IMR-90 (cell line): ENCODE results near the gene RAB11FIP3. TPM values are rescaled to one million over a fixed set of nuclear protein-coding genes. Genes with fewer than 3 reads are reported as not detected.
A peak's percentile ranks its signal among the peaks of the same experiment; 100 is the strongest.

ENCODE experiments used
- ATAC-seq: fragments of 200-7000 bp; cut with Tn5 transposase; 2 replicates; pipeline ENCODE4 v1.9.1; 2020; ENCODE audit warnings: low read depth, mild to moderate bottlenecking, moderate library complexity
- BruUV-seq: library from RNA; stranded (reverse); fragments of 400-500 nt; replicated peaks from 2 replicates; lab custom pipeline; 2021; lab: Mats Ljungman, UMichigan
- CTCF ChIA-PET: fragments of 300-600 bp; formaldehyde crosslinking; extraction: SDS; loops from one replicate; lab custom pipeline; 2021; ENCODE audit warnings: antibody characterized with exemption; lab: Yijun Ruan, JAX
- POLR2A ChIA-PET: fragments of 300-600 bp; sonication (Branson Sonifier 250); formaldehyde crosslinking; loops from one replicate; lab custom pipeline; 2022; ENCODE audit warnings: antibody characterized with exemption; ENCODE audit not compliant: unreplicated experiment; lab: Charles Lee
- DNase-seq: peaks from one replicate; pipeline ENCODE4 v3.0.0; 2013
- H2AFZ ChIP-seq: replicated peaks from 2 replicates; pipeline ENCODE3; 2013; ENCODE audit warnings: low read length, mild to moderate bottlenecking; ENCODE audit not compliant: poor library complexity
- H2AK5ac ChIP-seq: 2 replicates; pipeline ENCODE4 v1.6.1; 2013; ENCODE audit warnings: low read depth, low read length, inconsistent platforms
- H2AK9ac ChIP-seq: replicated peaks from 2 replicates; pipeline ENCODE3; 2013; ENCODE audit warnings: mild to moderate bottlenecking, low read depth, low read length, moderate library complexity; ENCODE audit not compliant: poor library complexity
- H2BK120ac ChIP-seq: 2 replicates; pipeline ENCODE4 v1.6.1; 2013; ENCODE audit warnings: low read depth, low read length, inconsistent platforms
- H2BK15ac ChIP-seq: 3 replicates; pipeline ENCODE4 v1.6.1; 2013; ENCODE audit warnings: low read depth, low read length, inconsistent platforms
- H2BK20ac ChIP-seq: 2 replicates; pipeline ENCODE4 v1.6.1; 2013; ENCODE audit warnings: low read depth, mild to moderate bottlenecking, inconsistent platforms, low read length, moderate library complexity
- H2BK5ac ChIP-seq: 2 replicates; pipeline ENCODE4 v1.6.1; 2013; ENCODE audit warnings: mild to moderate bottlenecking, low read depth, low read length, inconsistent platforms; ENCODE audit not compliant: poor library complexity, severe bottlenecking
- H3K14ac ChIP-seq: replicated peaks from 2 replicates; pipeline ENCODE4 v1.6.1; 2013; ENCODE audit warnings: low read depth, low read length, inconsistent platforms
- H3K18ac ChIP-seq: 2 replicates; pipeline ENCODE4 v1.6.1; 2013; ENCODE audit warnings: low read depth, low read length, control low read depth
- H3K23ac ChIP-seq: 2 replicates; pipeline ENCODE4 v1.6.1; 2013; ENCODE audit warnings: low read depth, low read length, inconsistent platforms
- H3K27ac ChIP-seq: 2 replicates; pipeline ENCODE4 v1.5.1; 2013; ENCODE audit warnings: mild to moderate bottlenecking, control low read depth, low read length; ENCODE audit not compliant: insufficient read depth
- H3K27me3 ChIP-seq: 2 replicates; pipeline ENCODE4 v1.6.1; 2013; ENCODE audit warnings: low read length; ENCODE audit not compliant: control insufficient read depth, insufficient read depth
- H3K36me3 ChIP-seq: 2 replicates; pipeline ENCODE4 v1.6.1; 2013; ENCODE audit warnings: low read length, mixed read lengths; ENCODE audit not compliant: control insufficient read depth, insufficient read depth
- H3K4ac ChIP-seq: 2 replicates; pipeline ENCODE4 v1.6.1; 2013; ENCODE audit warnings: low read depth, low read length, inconsistent platforms
- H3K4me1 ChIP-seq: 2 replicates; pipeline ENCODE4 v1.6.1; 2013; ENCODE audit warnings: low read length, mixed read lengths; ENCODE audit not compliant: control insufficient read depth, insufficient read depth
- H3K4me2 ChIP-seq: 2 replicates; pipeline ENCODE4 v1.6.1; 2013; ENCODE audit warnings: low read depth, mild to moderate bottlenecking, control low read depth, low read length, moderate library complexity
- H3K4me3 ChIP-seq: 2 replicates; pipeline ENCODE4 v1.5.1; 2013; ENCODE audit warnings: low read depth, mild to moderate bottlenecking, control low read depth, low read length, moderate library complexity; ENCODE audit not compliant: insufficient read depth
- H3K56ac ChIP-seq: 2 replicates; pipeline ENCODE4 v1.6.1; 2013; ENCODE audit warnings: low read length, inconsistent platforms; ENCODE audit not compliant: insufficient read depth; ENCODE audit errors: extremely low read depth
- H3K79me1 ChIP-seq, 2 experiments: 2 replicates each; pipeline ENCODE4 v1.6.1; 2013; ENCODE audit warnings: low read length in 2 of 2, inconsistent platforms in 1 of 2, low read depth in 1 of 2
- H3K9ac ChIP-seq: 2 replicates; pipeline ENCODE4 v1.6.1; 2013; ENCODE audit warnings: low read depth, low read length, control low read depth
- H3K9me1 ChIP-seq: 2 replicates; pipeline ENCODE4 v1.6.1; 2013; ENCODE audit warnings: low read length, inconsistent platforms; ENCODE audit not compliant: insufficient read depth
- H3K9me3 ChIP-seq: 2 replicates; pipeline ENCODE4 v1.6.1; 2013; ENCODE audit warnings: low read length; ENCODE audit not compliant: control insufficient read depth, insufficient read depth
- H4K20me1 ChIP-seq: 2 replicates; pipeline ENCODE4 v1.6.1; 2013; ENCODE audit warnings: low read length, inconsistent platforms; ENCODE audit not compliant: insufficient read depth
- H4K5ac ChIP-seq: 2 replicates; pipeline ENCODE4 v1.6.1; 2013; ENCODE audit warnings: mild to moderate bottlenecking, low read depth, low read length, control low read depth
- H4K8ac ChIP-seq, 2 experiments: 2 replicates each; pipeline ENCODE4 v1.6.1; 2013; ENCODE audit warnings: low read depth in 2 of 2, low read length in 2 of 2, control low read depth in 1 of 2, inconsistent platforms in 1 of 2
- H4K91ac ChIP-seq: 2 replicates; pipeline ENCODE4 v1.6.1; 2013; ENCODE audit warnings: low read depth, low read length, inconsistent platforms; ENCODE audit not compliant: insufficient read depth
- BHLHE40 ChIP-seq: fragments of 150-350 bp; IDR thresholded peaks from 2 replicates; pipeline ENCODE4 v1.6.1; 2016; ENCODE audit warnings: mild to moderate bottlenecking, low read depth, low read length
- CEBPB ChIP-seq: IDR thresholded peaks from 2 replicates; pipeline ENCODE4 v1.6.1; 2012; ENCODE audit warnings: low read depth, low read length, improper control_type of control experiment
- CHD1 ChIP-seq: IDR thresholded peaks from 2 replicates; pipeline ENCODE4 v1.6.1; 2012; ENCODE audit warnings: low read depth, low read length, improper control_type of control experiment
- FOS ChIP-seq: fragments of 150-350 bp; IDR thresholded peaks from 2 replicates; pipeline ENCODE4 v1.6.1; 2016; ENCODE audit warnings: low read depth, low read length
- MAZ ChIP-seq: IDR thresholded peaks from 2 replicates; pipeline ENCODE4 v1.6.1; 2012; ENCODE audit warnings: low read depth, mild to moderate bottlenecking, low read length, improper control_type of control experiment, moderate library complexity, borderline replicate concordance
- MXI1 ChIP-seq: IDR thresholded peaks from 2 replicates; pipeline ENCODE4 v1.6.1; 2012; ENCODE audit warnings: low read depth, mild to moderate bottlenecking, low read length, moderate library complexity, borderline replicate concordance
- NFE2L2 ChIP-seq: fragments of 150-350 bp; IDR thresholded peaks from 2 replicates; pipeline ENCODE4 v1.6.1; 2016; ENCODE audit warnings: low read depth, mild to moderate bottlenecking, low read length
- RAD21 ChIP-seq: IDR thresholded peaks from 2 replicates; pipeline ENCODE4 v1.6.1; 2012; ENCODE audit warnings: low read length, improper control_type of control experiment
- SMC3 ChIP-seq: fragments of 150-350 bp; IDR thresholded peaks from 2 replicates; pipeline ENCODE4 v1.6.1; 2016; ENCODE audit warnings: low read depth, mild to moderate bottlenecking, antibody characterized with exemption, low read length, moderate library complexity
- WGBS, 2 experiments: methylation state at CpG; one replicate each; pipeline versions ENCODE4 v1.1.5 to v1.1.7; 2013; ENCODE audit warnings: missing lambda C conversion rate in 2 of 2; ENCODE audit not compliant: insufficient read length in 1 of 2; ENCODE audit errors: extremely low coverage in 2 of 2; 5-methylcytosine and 5-hydroxymethylcytosine counted together
- dilution Hi-C: fragments of 300-500 bp; cut with HindIII; formaldehyde crosslinking; loops from one replicate; pipeline ENCODE4 v1.14.3; 2018; ENCODE audit warnings: low sequenced_read_pairs; ENCODE audit not compliant: unreplicated experiment
- in situ Hi-C: fragments of 300-500 bp; cut with MboI; formaldehyde crosslinking; loops from 3 replicates; pipeline ENCODE4 v1.14.3; 2019; ENCODE audit warnings: low sequenced_read_pairs, inconsistent platforms, mixed read lengths
- intact Hi-C: fragments of 100-400 bp; cut with micrococcal nuclease; formaldehyde crosslinking; loops from 2 replicates; pipeline ENCODE4 v1.10.0; 2022
- polyA plus RNA-seq, 3 experiments: library from polyadenylated mRNA; depleted of rRNA; stranded (reverse); fragments of >200 nt; gene quantifications; 2 replicates each; pipeline ENCODE4 v1.2.3, GENCODE V29; 2012; ENCODE audit warnings: low replicate concordance in 1 of 3
- total RNA-seq: library from RNA; depleted of rRNA; stranded (reverse); fragments of >200 nt; gene quantifications from 2 replicates; pipeline ENCODE4 v1.2.3, GENCODE V29; 2012
- TF ChIP-seq, protein P1 (sequence below): conservative IDR thresholded peaks from 2 replicates; pipeline ENCODE4 v1.5.1; 2012; ENCODE audit warnings: mild to moderate bottlenecking, low read depth, low read length, improper control_type of control experiment

RAB11FIP3 gene
- total and polyA plus RNA-seq, 2 of the 4 experiments (the other 2 are of a cell fraction), result 7.5 to 22.5 TPM

DNA sequence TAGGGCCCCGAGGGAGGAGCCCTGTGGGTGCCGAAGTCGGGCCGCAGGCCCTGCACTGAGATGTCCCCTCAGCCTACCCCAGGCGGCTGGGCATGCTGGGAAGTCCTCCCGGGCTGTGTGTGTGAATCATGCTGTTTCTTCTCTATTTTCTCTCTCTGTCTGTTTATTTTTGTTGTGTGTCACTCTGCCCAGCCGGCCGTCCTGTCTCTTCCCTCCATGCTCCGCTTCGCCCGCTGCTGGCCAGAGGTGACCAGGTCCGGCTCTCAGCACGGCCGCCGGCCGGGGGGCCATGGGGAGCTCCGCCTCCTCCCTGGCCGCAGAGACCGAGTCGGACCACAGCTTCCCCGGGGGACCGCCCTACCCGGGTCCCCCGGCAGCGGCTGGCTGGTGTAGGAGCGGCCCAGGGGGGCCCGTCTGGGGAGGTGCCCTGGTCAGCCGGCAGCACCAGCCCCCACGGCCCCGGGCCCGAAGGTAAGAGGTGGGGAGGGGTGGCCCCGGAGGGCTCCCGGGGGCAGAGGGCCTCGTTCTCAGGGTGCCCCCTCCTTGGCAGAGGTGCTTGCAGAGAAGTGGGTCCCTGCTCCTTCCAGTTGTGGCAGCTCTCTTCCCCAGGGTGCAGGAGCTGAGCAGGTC lies 114.6 kb downstream of the RAB11FIP3 start:
- H4K5ac ChIP-seq, result peak overlapping the region; percentile 39
- WGBS, 2 experiments, result 65% methylated on average over 7 of the region's 34 CpGs; no CpG with 5 or more reads in 1 of the 2 experiments
- H3K4me3 ChIP-seq, result no peak overlapping the region
- H3K27me3 ChIP-seq, result no peaks in the 10 kb centered on the region
- DNase-seq (peak; percentile 88), ATAC-seq (peak; percentile 93)
- peaks cover 15% of the 10 kb centered on the region for H3K36me3 ChIP-seq
- peak overlapping the region; percentile 74 for H2AFZ ChIP-seq
- peaks cover 22% of the 10 kb centered on the region for H3K4me1 ChIP-seq
- H3K79me1 ChIP-seq, result peaks cover 17 to 65% of the 10 kb centered on the region in 2 experiments
- no peak overlapping the region; the same call in 1 of the 2 replicates for H3K18ac ChIP-seq
- peak overlapping the region; percentile 79; the same call in 1 of the 3 replicates for H2BK15ac ChIP-seq
- in situ Hi-C loops (no loop called here), intact Hi-C loops (no loop called here), dilution Hi-C loops (no loop called here)
- CTCF ChIA-PET, result interaction anchor here (0.6 kb wide), 2 partner anchors 37 to 153 kb away, joined by 3 read pairs; no protein-coding TSS in a partner anchor
- H3K4ac ChIP-seq, result peak overlapping the region; percentile 78
- H3K56ac ChIP-seq, result no peak overlapping the region
- no peak overlapping the region for H3K23ac ChIP-seq
- peak overlapping the region; percentile 6; the same call in 1 of the 2 replicates for H3K4me2 ChIP-seq
- H3K14ac ChIP-seq, result peak overlapping the region; percentile 14; the same call in 1 of the 2 replicates
- TF ChIP-seq MXI1, result peak; percentile 83
- TF ChIP-seq, protein P1, sequence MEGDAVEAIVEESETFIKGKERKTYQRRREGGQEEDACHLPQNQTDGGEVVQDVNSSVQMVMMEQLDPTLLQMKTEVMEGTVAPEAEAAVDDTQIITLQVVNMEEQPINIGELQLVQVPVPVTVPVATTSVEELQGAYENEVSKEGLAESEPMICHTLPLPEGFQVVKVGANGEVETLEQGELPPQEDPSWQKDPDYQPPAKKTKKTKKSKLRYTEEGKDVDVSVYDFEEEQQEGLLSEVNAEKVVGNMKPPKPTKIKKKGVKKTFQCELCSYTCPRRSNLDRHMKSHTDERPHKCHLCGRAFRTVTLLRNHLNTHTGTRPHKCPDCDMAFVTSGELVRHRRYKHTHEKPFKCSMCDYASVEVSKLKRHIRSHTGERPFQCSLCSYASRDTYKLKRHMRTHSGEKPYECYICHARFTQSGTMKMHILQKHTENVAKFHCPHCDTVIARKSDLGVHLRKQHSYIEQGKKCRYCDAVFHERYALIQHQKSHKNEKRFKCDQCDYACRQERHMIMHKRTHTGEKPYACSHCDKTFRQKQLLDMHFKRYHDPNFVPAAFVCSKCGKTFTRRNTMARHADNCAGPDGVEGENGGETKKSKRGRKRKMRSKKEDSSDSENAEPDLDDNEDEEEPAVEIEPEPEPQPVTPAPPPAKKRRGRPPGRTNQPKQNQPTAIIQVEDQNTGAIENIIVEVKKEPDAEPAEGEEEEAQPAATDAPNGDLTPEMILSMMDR, result peak; percentile 60
- no peak for TF ChIP-seq CEBPB
- peak; percentile 52 for TF ChIP-seq RAD21
- peak; percentile 89 for TF ChIP-seq FOS
- no peak for TF ChIP-seq NFE2L2
- TF ChIP-seq SMC3, result peak; percentile 45; the same call in 1 of the 2 replicates
- TF ChIP-seq MAZ, result peak; percentile 76
- TF ChIP-seq CHD1, result no peak
- TF ChIP-seq BHLHE40, result 0 out of 2 replicates have a peak, but pooled peaks have one; percentile 32
- H2AK9ac ChIP-seq, result peak overlapping the region; percentile 92
- peak overlapping the region; percentile 80 for H2BK120ac ChIP-seq
- peak overlapping the region; percentile 72 for H2BK5ac ChIP-seq
- H3K9ac ChIP-seq, result 0 out of 2 replicates have a peak overlapping the region, but pooled peaks have one; percentile 34
- H2BK20ac ChIP-seq, result peak overlapping the region; percentile 30; the same call in 1 of the 2 replicates
- no peaks in the 10 kb centered on the region for H3K9me3 ChIP-seq
- peak overlapping the region; percentile 60 for H3K27ac ChIP-seq
- H2AK5ac ChIP-seq, result peak overlapping the region; percentile 62; the same call in 1 of the 2 replicates
- BruUV-seq, result no TSS peak
- peaks cover 9% of the 10 kb centered on the region; the same call in 1 of the 2 replicates for H3K9me1 ChIP-seq
- peak overlapping the region in 1 of 2 experiments; percentile 84; a peak in 1 of 4 replicates for H4K8ac ChIP-seq
- H4K91ac ChIP-seq, result peak overlapping the region; percentile 47; the same call in 1 of the 2 replicates
- POLR2A ChIA-PET, result no interaction called here
- peaks cover 65% of the 10 kb centered on the region for H4K20me1 ChIP-seq
